HG02970 (cell line): ENCODE data around the gene GTPBP1.

Experiments
- ATAC-seq: cut with Tn5 transposase; IDR thresholded peaks from one replicate; pipeline ENCODE4 v1.9.1; 2021; ENCODE audit warnings: mild to moderate bottlenecking, moderate library complexity, moderate number of reproducible peaks; ENCODE audit not compliant: unreplicated experiment, low FRiP score

GTPBP1 gene

DNA sequence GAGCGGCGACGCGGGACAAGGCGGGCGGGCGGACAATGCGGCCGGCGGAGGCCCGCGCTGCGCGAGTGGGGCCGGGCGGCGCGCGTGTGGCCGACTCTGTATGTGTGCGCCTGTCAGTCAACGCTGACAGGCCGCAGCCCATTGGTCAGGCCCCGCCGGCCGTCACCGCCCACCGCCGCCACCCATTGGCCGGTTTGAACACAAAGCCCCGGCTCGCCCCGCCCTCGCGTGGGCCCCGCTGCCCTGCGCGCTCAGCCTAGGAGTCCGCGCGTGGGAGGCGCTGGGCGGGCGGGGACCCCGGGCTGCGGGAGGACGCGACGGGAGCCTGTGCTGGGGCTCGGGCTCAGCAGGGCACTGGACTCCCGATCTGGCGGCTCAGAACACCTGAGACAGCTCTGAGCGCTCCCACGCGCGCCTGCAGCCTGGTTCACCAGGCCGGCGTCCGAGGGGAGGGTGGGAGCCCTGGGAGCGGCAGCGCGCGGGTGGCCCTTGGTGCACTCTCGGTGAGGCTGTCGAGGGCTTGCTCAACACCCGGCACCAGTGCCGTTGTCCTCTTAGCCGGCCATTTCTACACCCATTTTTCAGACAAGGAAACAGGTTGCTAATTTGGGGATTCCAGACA is 50.3 kb downstream of the GTPBP1 start, which contains the start of gene SUN2:
SUN2 (minus strand) TSS at position 88 of the 622 bp plus-strand sequence. CDS start 3,370 bp downstream, outside the sequence.
- ATAC-seq, result peak; percentile 64

DNA sequence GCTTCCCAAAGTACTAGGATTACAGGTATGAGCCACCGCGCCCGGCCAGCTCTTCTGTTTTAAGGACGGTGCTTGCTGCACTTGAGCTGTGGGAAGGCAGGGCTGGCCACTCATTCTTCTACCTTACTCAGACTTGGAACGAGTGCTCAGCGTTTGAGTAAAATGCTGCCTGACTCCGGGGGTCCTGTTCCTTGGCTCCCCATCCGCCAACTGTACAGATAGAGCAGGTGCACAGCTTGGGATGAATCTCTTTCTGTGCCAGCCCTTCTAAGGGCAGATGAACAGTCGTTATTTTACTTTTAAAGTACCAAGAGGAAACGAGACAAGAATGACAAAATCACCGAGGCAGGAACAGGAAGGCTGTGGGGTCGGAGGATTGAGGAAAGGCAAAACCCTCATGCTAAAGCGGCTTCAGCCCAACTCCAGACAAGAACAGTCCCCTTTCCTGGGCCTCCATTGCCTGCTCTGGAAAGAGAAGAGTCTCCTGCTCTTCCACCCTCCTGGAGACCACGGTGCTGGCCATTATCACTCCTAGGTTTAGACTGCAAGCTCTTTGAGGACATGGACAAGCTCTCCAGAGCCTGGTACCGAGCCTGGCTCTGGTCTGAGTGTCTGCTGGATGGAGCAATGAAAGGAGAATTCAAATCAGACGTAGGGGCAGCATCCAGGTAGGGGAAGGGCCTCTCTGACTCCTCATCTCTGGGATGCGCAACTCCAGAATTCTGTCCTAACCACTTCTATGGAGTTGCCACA is 51.1 kb downstream of the GTPBP1 start:
- no peak for ATAC-seq

DNA sequence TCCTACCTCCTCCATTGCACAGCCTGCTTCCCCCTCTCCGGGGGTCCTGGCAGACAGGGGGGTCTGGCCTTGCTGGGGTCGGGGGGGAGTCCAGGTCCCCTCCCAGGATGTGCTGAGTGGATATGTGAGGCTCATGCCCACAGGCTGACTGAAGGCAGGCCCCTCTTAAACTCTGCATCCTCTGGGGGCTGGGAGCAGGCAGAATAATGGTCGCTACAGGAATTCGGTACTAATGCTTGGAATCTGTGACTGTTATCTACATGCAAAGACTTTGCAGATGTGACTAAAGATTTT is 51.7 kb downstream of the GTPBP1 start:
- no peak for ATAC-seq

DNA sequence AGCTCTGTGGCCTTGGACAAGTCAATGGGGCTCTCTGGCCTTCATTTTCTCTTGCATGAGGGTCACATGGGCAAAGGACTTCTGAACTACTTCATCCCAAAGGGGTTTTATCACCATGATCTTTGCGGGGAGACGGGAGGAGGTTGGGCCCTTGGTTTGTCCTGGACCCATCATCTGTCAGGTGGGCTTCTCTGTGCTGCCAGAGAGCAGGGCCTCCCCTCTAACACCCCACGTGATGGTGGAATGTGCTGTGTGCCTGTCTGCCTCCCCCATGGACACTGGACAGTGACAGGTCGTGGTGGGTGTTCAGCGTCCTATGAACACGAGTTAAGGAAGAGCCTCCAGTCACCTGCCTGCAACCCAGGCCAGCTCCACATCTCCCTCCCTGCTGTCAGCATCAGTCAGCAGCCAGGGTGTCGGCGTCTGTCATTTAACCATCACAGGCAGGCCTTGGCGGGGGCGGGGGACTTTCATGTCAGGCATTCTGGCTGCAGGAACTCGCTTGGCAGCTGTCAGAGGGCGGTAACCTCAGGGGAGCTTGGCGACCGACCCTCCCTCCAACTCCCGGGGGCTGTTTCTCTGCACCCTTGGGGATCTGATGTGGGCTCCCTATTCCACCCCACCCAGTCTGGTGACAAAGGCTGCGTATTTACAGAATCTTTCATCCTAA is 52.7 kb downstream of the GTPBP1 start:
- no peak for ATAC-seq

DNA sequence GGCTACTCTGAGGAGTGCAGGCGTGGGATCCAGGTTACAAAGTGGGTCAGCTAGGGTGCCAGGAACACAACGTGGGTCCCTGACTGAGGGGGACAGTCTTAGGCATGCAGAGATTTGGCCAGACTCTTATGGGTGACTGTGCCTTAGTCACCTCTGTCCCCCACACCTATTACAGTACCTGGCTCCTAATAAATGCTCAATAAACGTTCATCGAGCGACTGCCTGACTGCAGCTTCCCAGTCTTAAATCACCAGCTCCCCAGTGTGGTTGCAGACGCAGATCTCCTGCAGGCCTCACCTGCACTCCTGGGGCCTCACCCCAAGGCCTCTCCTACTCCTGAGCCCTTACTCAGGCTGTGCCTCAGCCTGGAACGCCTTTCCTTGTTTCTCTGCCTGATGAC is 53.3 kb downstream of the GTPBP1 start:
- no peak for ATAC-seq

DNA sequence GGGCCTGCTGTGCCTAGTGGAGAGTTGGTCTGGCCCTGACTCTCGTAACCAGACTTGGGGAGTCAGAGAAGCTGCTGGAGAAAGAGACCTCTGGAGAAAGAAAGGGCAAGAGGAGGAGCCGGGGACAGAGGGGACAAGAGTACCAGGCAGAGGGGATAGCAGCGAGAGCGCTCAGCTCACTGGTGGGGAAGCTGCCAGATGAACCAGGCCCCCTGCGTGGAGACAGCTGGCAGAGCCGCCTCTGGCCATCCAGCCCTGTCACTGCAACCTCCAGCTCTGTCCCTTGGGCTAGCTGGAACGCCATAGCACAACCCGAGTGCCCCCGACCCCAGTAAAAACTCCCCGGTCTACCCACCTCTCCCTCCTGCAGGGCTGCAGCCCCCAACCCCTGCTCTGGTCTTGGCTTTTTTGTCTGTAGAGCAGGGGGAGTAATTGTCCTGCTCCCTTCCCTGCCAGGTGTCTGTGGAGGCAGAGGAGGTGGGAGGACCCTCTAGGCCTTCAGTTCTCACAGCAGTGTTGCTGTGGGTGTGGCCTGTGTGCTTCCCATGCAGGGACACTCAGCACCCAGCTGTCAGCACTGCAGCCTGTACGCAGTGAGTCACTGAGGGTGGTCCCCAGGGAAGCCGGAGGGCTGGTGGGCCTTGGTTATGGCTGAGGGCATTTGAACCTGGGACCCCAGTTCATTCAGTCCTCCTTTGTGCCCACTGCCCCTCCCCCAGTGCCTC is 54.9 kb downstream of the GTPBP1 start:
- no peak for ATAC-seq

DNA sequence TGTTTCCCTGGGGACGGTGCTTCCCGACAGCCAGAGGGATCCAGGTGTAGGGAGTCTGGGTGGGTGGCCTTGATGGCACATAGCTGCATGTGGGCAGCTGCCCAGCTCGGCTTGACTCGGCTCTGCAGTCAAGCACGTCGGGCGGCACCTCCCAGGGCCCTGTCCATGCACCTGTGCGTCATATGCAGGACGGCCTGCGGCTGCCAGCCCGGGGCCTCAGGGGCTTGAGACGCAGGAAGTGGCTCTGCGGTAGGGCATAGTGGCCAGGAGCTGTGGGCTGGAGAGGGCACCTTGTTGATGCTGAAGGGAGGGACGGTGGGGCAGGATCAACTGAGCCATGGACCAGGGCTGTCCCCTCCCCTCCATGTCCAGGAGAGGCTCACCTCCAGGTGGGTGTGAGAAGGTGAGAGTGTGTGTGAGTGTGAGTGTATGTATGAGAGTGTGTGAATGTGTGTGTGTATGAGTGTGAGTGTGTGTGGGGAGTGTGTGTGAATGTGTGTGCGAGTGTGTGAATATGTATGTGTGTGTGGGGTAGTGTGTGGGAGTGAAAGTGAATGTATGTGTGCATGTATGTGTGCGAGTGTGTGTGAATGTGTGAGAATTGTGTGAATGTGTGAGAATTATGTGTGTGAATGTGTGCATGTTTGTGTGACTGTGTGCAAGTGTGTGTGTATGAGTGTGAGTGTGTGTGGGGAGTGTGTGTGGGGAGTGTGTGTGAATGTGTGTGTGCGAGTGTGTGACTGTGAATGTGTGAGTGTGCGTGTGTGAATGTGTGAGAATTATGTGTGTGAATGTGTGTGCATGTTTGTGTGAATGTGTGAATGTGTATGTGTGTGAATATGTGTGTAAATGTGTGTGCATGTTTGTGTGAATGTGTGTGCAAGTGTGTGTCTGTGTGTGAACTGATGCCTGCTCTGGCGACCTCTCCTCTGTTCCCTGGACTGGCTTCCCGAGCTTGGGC is 55.7 kb downstream of the GTPBP1 start:
- no peak for ATAC-seq

DNA sequence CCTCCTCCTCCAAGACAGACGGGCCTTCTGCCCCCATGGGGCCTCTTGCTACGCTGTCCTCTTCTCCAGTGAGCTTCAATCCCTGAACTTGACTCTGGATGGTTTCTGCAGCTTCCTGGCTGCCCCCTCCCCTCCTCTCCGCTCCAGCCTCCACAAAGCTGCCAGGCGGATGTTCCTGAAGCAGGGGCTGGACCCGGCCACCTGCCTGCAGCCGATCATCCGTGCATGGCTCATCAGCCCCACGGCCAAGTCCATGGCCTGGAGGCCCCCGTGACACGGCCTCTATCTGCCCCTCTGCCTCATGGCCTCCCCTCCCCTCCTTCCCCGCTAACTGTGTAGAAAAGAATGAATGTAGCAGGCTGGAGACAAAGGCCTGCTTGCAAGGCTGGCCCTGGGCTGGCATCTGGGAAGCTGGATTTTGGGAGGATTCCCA is 56.8 kb downstream of the GTPBP1 start:
- no peak for ATAC-seq

DNA sequence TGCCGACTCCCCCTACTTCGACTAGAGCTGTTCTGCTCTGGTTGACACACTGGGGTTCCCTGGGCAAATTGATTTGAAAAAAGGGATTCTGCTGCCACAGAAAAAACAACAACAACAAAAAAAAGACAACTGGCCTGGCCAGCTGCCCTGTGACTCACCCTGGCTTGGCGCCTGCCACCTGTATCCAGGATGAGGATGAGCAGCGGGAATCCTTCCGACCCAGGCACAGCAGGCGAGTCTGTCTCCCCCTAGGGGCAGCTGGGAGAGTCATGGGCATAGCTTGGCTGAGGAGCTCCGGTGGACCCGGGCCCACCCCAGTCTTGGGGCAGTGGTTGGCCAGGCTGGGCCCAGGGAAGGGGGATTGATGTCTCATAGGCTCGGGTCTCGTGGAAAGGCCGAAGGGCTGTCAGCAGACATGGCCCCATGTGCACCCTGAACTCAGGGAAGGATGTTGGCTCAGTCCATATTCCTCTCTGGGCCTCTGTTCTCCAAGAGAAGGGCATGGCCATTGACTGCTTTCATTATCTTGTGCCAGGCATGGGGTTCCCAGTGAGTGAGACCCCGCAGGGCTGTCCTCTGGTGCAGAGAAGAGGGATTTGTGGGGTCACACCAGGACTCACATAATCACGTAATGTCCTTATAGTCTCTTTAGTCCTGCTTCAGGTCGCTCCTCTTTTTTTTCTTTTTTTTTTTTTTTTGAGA is 60.5 kb downstream of the GTPBP1 start:
- no peak for ATAC-seq

DNA sequence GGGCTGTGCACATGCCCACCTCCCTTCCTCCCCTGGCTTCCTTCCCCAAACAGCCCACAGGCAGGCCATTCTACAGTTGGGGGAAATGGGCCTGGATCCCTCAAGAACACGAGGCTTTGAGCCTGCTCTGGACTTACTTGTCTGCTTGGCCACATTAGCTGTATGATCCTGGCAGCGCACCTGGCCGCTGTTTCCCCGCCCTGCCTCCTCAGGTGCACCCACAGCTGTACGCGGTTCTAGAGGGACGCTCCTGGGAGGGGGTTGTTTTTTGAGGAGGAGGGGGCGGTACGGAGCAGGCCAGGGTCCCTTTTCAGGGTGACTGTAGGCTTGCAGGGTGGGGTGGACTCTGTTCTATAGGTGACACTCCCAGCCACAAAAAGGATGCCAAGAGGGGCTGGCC is 61.6 kb downstream of the GTPBP1 start:
- ATAC-seq, result no peak

DNA sequence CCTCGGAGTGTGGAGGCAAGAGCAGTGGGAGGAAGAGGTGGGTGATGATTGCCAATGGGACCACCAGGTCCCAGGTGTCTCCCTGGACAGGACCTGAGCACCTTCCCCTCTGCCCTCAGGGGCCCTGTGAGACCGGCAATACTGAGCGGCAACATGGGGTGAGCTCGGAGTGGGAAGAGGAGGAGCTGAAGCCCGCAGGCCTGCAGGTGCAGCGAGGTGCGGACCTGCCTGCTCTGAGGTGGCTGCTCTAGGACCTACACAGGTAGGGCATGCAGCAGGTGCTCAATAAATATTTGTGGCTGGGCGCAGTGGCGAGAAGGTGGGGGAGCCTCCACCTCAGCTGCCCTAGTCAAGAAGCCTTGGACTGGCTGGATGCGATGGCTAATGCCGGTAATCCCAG is 62.3 kb downstream of the GTPBP1 start:
- no peak for ATAC-seq

DNA sequence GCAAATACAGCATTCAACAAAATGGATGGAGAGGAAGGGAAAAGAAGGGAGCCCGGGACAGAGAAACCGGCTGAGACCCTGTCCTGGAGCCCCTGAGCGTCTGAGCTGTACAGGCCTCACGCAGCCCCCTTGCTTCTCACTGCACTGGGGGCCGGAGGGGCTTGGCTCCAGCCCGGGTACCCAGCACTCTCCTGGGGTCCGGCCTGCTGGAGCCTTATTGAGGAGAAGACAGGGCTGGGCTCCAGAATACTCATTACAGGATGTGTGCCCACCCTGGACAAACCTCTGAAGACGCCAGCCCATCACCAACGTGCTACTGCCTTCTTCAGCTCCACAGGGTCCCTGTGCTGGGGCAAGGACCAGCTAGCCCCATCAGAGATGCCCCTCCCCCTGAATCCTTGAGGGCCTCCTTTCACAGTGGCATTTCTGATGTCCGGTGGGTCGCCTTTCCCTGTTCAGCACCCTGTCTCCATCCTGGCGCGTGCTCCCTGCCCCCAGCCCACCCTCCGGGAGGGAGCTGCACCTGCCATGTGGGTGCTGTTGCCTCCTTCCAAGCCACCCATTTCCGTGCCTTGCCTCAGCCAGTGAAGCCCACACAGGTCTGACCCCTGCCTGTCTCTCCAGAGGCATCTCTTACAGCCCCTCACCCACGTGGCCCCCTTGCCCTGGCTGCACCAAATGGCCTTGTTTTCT is 64.7 kb downstream of the GTPBP1 start:
- ATAC-seq, result no peak

DNA sequence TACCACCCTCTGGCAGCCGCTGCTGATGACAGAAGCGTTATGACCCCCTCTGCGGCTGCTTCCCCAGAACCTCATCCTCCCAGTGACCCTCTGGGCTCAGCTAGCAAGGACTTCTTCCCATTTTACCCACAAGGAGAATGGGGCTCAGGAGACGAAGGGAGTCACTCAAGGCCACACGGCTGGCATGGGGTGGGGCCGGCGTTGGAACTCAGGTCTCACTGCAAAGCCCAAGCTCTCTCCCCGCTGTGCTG is 66.8 kb downstream of the GTPBP1 start:
- no peak for ATAC-seq

DNA sequence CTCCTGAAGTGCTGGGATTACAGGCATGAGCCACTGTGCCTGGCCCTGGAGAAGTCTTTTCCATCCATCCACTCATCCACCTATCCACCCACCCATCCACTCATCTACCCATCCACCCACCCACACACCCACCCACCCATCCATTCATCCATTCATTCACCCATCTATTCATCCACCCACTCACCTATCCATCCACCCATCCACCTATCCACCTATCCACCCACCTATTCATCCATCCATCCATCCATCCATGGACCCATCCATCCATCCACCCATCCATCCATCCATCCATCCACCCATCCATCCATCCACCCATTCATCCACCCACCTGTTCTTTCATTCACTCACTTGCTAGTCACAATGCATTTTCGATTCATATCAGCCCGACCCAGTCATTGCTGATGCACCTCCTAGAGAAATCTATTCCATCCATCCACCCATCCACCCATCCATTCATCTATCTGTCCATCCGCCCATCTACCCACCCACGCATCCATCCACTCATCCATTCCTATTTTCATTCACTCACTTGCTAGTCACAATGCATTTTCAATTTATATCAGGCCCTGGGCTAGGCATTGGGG is 67.7 kb downstream of the GTPBP1 start:
- ATAC-seq, result no peak

DNA sequence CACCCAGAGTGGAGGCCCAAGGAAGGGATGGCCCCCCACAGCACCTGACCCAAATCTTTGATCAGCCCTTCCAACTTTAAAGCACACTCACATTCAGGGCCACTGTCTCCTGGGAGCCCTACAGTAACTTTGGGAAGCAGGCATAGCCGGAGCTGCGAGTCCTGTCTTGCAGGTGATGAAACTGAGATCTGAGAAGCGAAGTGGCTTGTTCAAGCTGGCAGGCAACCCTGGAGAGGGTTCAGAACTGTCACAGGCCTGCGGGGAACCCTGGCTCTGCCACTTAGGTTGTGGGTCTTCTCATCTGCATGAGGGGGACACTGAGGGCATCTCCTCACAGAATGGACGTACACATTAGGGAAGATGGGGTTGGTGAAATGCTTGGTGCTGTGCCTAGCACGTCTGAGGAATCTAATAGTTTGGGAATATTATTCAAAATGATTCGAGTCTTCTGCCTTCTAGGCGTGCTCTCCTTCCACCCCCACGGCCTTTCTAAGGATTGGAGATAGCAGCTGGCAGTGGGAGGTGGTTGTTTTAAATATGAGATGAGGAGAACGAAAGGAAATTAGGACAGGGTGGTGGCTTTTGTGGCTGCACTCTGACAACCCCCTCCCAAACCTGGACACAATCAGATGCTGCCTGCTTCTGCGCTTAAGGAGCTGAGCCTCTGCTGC is 68.9 kb downstream of the GTPBP1 start:
- ATAC-seq, result no peak

DNA sequence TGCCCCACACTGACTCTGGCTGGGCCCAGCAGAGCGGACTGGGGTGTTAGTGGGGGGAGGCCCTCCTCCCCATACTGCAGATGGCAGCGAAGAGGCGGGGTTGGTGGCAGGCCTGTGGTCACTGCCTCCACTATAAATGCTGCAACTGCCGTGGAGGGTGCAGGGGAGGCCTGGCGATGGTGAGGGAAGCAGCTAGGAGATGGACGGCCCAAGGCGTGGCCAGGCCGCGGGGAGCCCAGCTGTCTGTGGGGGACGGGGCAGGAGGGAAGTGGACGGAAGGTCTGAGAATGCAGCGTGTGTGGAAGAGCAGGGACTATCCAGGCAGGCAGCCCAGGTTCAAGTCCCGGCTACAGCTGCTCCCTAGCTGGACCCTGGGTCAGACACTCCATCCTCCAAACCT is 69.9 kb downstream of the GTPBP1 start:
- ATAC-seq, result no peak

DNA sequence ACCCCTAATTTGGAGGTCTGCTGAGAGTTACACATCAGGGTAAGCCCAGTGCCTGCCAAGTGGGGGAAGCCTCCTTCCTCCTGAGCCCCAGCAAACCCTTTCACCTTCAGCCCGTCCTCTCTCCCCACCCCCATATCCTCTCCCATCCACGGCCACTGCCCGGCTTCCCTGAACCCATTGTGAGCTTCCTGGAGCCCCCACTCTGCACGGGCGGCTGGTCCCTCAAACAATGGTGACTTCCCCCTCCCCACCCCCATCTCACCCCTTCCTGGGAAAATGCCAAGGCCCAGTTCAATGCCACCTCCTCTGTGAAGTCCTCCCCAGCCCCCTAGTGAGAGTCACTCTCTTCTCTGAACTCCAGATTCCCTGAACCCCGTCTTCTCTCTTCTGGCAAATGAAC is 70.3 kb downstream of the GTPBP1 start:
- ATAC-seq, result no peak

DNA sequence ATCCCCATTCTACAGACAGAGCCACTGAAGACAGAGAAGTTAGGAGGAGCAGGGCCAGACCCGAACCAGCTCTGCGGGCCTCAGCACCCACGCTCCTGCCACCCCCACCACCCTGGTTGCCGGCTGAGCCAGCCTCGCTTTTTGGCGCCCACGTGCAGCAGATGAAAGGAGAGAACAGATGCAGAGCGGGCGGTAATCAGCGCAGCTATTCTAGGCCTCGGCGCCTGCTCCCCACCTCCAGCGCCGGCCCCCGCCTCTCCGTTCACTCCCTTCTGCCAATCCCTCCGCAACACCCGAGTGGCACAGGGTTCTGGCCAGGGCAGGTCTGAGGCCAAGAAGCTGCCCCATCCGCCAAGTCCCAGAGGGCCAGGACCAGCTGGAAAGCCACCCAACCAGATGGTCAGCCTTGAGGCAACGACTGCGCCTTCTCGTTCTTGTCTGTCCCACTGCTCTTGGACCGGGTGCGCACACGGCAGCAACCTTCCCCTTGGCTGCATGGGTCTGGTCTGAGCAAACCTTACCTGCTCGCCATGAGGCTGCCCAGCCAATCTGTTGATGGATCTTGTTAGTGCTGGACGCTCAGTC is 71.4 kb downstream of the GTPBP1 start:
- no peak for ATAC-seq
